ENCODE data around the gene DNAJC4. TPM values are rescaled to one million over a fixed set of nuclear protein-coding genes. Genes with fewer than 3 reads are reported as not detected.

DNAJC4 gene
- total RNA-seq, 1 donor from 2014 or later: 3.9 TPM

DNA sequence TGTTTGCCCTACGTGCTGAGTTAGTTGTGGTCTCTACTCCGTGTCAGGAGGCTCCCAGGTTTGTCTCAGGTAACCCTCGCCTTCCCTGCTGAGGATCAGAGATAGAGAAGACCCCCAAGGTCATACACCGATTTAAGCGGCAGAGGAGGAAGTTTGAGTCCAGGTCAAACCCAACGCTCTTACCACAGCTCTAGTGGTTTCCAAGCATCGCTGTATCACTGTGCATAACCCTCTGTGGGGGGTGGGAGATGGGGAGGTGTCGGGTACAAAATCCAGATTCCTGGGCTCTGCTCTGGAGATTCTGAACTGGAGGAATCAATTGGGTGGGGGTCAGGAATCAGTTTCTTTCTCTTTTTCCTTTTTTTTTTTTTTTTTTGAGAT, 627 bp downstream of the DNAJC4 start:
- Mint-ChIP-seq H3K27me3 (ENCODE audit: insufficient read depth, low read depth) (peaks cover 14% of the 10 kb centered on the region), H3K9me3 (no peaks in the 10 kb centered on the region), H3K36me3 (no peaks in the 10 kb centered on the region), H3K4me3 (peak overlapping the region; percentile 92), H3K27ac (peak overlapping the region; percentile 90), H3K4me1 (peaks cover 32% of the 10 kb centered on the region)
- Histone ChIP-seq H3K27ac (no peak overlapping the region), H3K4me3 (peak overlapping the region; percentile 67), H3K4me1 (peaks cover 16% of the 10 kb centered on the region), H3K27me3 (peaks cover 47% of the 10 kb centered on the region), H2AFZ (replicated peaks) (peak overlapping the region; percentile 29), H3K9me3 (ENCODE audit: low read depth) (no peaks in the 10 kb centered on the region), H3K4me2 (peak overlapping the region; percentile 95), H3K79me2 (ENCODE audit: low read depth) (no peaks in the 10 kb centered on the region), H3K9ac (no peak overlapping the region), H3K36me3 (no peaks in the 10 kb centered on the region), H4K20me1 (ENCODE audit: low read depth) (peaks cover 3% of the 10 kb centered on the region), H3F3A (ENCODE audit: low read depth) (peaks cover 43% of the 10 kb centered on the region)
- TF ChIP-seq, protein P1, sequence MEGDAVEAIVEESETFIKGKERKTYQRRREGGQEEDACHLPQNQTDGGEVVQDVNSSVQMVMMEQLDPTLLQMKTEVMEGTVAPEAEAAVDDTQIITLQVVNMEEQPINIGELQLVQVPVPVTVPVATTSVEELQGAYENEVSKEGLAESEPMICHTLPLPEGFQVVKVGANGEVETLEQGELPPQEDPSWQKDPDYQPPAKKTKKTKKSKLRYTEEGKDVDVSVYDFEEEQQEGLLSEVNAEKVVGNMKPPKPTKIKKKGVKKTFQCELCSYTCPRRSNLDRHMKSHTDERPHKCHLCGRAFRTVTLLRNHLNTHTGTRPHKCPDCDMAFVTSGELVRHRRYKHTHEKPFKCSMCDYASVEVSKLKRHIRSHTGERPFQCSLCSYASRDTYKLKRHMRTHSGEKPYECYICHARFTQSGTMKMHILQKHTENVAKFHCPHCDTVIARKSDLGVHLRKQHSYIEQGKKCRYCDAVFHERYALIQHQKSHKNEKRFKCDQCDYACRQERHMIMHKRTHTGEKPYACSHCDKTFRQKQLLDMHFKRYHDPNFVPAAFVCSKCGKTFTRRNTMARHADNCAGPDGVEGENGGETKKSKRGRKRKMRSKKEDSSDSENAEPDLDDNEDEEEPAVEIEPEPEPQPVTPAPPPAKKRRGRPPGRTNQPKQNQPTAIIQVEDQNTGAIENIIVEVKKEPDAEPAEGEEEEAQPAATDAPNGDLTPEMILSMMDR (IDR thresholded peaks at IDR 0.05): no peak
- TF ChIP-seq EZH2 (IDR thresholded peaks at IDR 0.05) (no peak), EZH2phosphoT487 (IDR thresholded peaks at IDR 0.05) (no peak)
- no peak for DNase-seq (ENCODE audit: low spot score)

DNA sequence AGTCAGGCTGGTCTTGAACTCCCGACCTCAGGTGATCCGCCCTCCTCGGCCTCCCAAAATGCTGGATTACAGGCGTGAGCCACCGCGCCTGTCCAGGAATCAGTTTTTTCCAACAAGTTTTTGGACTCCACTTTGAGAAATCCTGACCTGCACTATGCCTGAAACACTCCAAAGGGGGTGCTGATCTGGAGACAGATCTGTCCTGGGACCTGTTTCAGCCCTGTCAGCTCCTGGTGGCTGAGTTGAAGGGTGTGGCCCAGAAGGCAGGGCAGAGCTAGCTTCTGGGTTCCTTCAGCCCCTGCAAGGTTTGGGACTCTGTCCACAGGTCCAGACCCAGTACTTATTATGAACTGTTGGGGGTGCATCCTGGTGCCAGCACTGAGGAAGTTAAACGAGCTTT, 1.2 kb downstream of the DNAJC4 start:
- Mint-ChIP-seq H3K4me1 (peaks cover 32% of the 10 kb centered on the region), H3K4me3 (peak overlapping the region; percentile 92), H3K9me3 (no peaks in the 10 kb centered on the region), H3K27me3 (ENCODE audit: insufficient read depth, low read depth) (peaks cover 14% of the 10 kb centered on the region), H3K36me3 (no peaks in the 10 kb centered on the region), H3K27ac (no peak overlapping the region)
- no peak for DNase-seq (ENCODE audit: low spot score)
- Histone ChIP-seq H4K20me1 (ENCODE audit: low read depth) (peaks cover 3% of the 10 kb centered on the region), H2AFZ (replicated peaks) (no peak overlapping the region), H3F3A (ENCODE audit: low read depth) (peaks cover 44% of the 10 kb centered on the region), H3K4me2 (peak overlapping the region; percentile 95), H3K4me3 (no peak overlapping the region), H3K27ac (no peak overlapping the region), H3K36me3 (no peaks in the 10 kb centered on the region), H3K79me2 (ENCODE audit: low read depth) (no peaks in the 10 kb centered on the region), H3K4me1 (peaks cover 14% of the 10 kb centered on the region), H3K9me3 (ENCODE audit: low read depth) (no peaks in the 10 kb centered on the region), H3K9ac (no peak overlapping the region), H3K27me3 (peaks cover 47% of the 10 kb centered on the region)
- TF ChIP-seq, protein P1 (IDR thresholded peaks at IDR 0.05): no peak
- no peak for TF ChIP-seq EZH2 (IDR thresholded peaks at IDR 0.05)
- TF ChIP-seq EZH2phosphoT487 (IDR thresholded peaks at IDR 0.05): no peak

DNA sequence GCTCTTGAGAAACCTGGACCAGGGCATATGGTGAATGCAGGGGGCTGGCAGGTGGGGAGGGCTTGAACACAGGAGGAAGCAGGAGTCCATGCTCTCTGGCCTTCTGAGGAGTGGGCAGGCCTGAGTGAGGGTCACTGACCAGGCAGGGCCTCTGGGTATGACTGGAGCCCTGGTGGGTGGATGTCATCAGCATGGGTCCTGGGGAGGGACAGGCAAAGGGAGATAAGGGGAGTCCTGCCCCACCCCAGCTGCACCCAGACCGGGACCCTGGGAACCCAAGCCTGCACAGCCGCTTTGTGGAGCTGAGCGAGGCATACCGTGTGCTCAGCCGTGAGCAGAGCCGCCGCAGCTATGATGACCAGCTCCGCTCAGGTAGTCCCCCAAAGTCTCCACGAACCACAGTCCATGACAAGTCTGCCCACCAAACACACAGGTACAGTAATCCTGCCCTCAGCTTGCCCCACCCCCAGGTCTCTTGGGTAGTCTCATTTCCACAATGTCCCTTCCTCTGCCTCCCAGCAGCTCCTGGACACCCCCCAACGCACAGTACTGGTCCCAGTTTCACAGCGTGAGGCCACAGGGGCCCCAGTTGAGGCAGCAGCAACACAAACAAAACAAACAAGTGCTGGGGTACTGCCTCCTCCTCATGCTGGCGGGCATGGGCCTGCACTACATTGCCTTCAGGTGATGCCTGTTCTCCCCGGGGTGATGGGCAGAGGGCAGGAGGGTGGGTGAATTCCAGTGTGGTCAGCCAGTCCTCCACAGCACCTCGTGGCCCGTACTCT, 2.0 kb downstream of the DNAJC4 start:
- no peaks in the 10 kb centered on the region for H3K36me3 Mint-ChIP-seq

More for the DNA sequence above, 2.0 kb downstream of the DNAJC4 start:
- no peaks in the 10 kb centered on the region for H3K36me3 ChIP-seq
- no peak overlapping the region for H3K4me2 ChIP-seq
- H3K4me3 ChIP-seq: no peak overlapping the region
- TF ChIP-seq EZH2phosphoT487 (IDR thresholded peaks at IDR 0.05): no peak
- no peak for TF ChIP-seq EZH2 (IDR thresholded peaks at IDR 0.05)
- TF ChIP-seq, protein P1 (IDR thresholded peaks at IDR 0.05): no peak
- H3K79me2 ChIP-seq (ENCODE audit: low read depth): no peaks in the 10 kb centered on the region
- H3K9ac ChIP-seq: no peak overlapping the region
- no peak overlapping the region for H3K27ac Mint-ChIP-seq
- peaks cover 3% of the 10 kb centered on the region for H4K20me1 ChIP-seq (ENCODE audit: low read depth)
- peaks cover 44% of the 10 kb centered on the region for H3F3A ChIP-seq (ENCODE audit: low read depth)
- H3K4me3 Mint-ChIP-seq: peak overlapping the region; percentile 92
- H3K9me3 Mint-ChIP-seq: no peaks in the 10 kb centered on the region
- H3K9me3 ChIP-seq (ENCODE audit: low read depth): no peaks in the 10 kb centered on the region
- peaks cover 8% of the 10 kb centered on the region for H3K4me1 ChIP-seq
- peaks cover 25% of the 10 kb centered on the region for H3K4me1 Mint-ChIP-seq
- no peak overlapping the region for H2AFZ ChIP-seq (replicated peaks)
- no peak for DNase-seq (ENCODE audit: low spot score)
- no peak overlapping the region for H3K27ac ChIP-seq
- peaks cover 16% of the 10 kb centered on the region for H3K27me3 Mint-ChIP-seq (ENCODE audit: insufficient read depth, low read depth)
- peaks cover 47% of the 10 kb centered on the region for H3K27me3 ChIP-seq
